Cardiac septum (tissue), 1 donor: Measurements from ENCODE around the gene ST3GAL3. TPM values are rescaled to one million over a fixed set of nuclear protein-coding genes. Genes with fewer than 3 reads are reported as not detected.
"Not testable (repeated sequence)": the region's sequence is repeated elsewhere in the genome, so short reads cannot be mapped to it uniquely, and the experiment has no call there.

Source experiments
- DNase-seq: peaks from one replicate; pipeline ENCODE4 v3.0.0-alpha.2; 2020; ENCODE audit warnings: low spot score
- intact Hi-C: fragments of 100-400 bp; cut with DNase I; formaldehyde crosslinking; loops from one replicate; pipeline ENCODE4 v1.14.0; 2022
- total RNA-seq: library from RNA; stranded (reverse); fragmentation: NEBNext Ultra II Directional; extraction: Animal tissue kit (Norgen Biotek cat#: 25700); gene quantifications from one replicate; pipeline ENCODE4 v1.2.1, GENCODE V29; 2021
- donor health status: DM: no; HTN: no; CAD: no.

Gene ST3GAL3
- total RNA-seq, 1 donor from 2014 or later: 30.1 TPM

- intact Hi-C loops: no loop called here
- no peak for DNase-seq
These were observed 35.9 kb downstream of the ST3GAL3 start for GRCh38 chr1:43743206-43743605.

DNA sequence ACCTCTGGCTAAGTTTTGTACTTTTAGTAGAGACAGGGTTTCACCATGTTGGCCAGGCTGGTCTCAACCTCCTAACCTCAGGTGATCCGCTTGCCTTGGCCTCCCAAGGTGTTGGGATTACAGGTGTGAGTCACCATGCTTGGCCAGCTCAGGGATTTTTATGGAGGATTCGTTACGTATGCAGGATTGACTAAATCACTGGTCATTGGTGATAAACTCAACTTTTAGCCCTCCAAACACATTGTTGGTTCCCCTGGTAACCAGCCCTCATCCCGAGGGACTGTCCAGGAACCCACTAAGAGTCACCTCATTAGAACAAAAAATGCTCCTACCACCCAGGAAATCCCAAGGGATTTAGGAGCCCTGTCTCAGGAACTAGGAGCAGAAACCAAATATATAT is 40.4 kb downstream of the ST3GAL3 start:
- intact Hi-C loops: no loop called here
- DNase-seq: no peak

GRCh38 chr1:43750083-43750482 is 42.7 kb downstream of the ST3GAL3 start:
- intact Hi-C loops: no loop called here
- DNase-seq: no peak

- no peak for DNase-seq
- intact Hi-C loops: no loop called here
These were observed 46.1 kb downstream of the ST3GAL3 start for GRCh38 chr1:43753422-43753821.

GRCh38 chr1:43754892-43755291 is 47.6 kb downstream of the ST3GAL3 start:
- no peak for DNase-seq
- intact Hi-C loops: no loop called here

- intact Hi-C loops: no loop called here
These were observed 50.2 kb downstream of the ST3GAL3 start for GRCh38 chr1:43757343-43758053.

DNA sequence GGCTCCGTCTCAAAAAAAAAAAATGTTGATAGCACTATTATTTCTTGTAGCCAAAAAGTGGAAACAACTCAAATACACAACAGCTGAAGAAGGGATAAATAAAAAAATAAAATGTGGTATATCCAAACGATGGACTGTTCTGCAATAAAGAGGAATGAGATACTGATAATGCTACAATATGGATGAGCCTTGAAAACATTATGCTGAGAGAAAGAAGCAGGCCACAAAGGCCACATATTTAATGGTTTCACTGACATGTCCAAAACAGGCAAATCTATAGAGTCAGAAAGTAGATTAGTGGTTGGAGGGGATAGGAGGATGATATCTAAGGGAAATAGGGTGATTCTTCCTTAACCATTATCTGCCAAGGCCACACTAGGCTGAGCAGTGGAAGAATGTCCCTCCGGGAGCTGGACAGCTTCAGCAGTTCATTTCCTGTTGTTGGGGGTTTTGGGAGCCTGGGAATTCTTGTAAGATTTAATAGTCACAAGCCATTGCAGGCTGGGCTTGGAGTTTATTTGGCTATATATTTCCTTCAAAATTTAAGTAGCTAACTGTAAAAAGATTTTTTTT is 53.5 kb downstream of the ST3GAL3 start:
- intact Hi-C loops: loop anchor here (5.0 kb wide), 2 partner anchors 234 to 276 kb away; no protein-coding TSS in a partner anchor
- no peak for DNase-seq

More at GRCh38 chr1:43757343-43758053, 50.2 kb downstream of the ST3GAL3 start:
- DNase-seq: no peak

DNA sequence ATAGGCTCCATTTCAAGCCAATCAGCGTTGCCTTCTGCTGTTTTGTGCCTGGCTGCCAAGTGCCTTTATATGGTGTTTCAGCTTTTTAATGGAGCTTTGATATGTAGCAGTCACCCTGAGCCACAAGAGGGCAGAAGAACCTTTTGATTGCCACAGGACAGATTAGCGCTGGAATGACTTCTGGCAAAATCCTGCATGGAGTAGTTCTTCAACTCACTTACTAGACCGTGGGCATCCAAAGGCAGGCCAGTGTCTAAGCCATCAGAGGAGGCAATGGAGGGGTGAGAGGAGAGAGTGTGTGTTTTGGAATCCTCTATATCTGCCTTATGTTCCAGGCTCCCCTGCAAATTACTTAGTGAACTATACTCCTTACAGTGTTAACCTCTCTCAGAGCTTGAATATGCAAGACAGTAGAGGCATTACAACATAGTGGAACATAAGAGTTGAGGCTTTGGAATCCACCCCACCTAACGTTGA is 56.2 kb downstream of the ST3GAL3 start:
- DNase-seq: no peak
- intact Hi-C loops: loop anchor here (1.0 to 5.0 kb wide), 3 partner anchors 171 to 274 kb away; no protein-coding TSS in a partner anchor

DNA sequence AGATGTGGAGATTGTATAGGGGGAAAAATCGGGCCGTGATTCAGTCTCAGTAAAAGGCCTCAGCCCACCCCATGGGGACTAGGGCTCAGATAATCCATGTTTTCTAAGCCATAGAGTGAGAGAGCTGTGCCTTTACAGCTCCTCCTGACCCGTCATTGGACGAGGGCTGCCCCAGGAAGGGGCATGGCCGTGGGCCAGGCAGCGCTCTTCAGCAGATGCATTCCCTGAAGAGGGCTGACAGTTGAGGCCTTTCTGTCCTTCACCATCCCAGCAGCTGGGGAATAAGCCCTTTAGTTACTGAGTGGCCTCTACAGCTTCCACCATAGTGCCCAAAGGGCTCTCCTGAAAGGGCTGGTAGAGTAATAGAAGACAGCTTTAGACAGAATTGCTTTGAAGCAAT is 57.2 kb downstream of the ST3GAL3 start:
- intact Hi-C loops: loop anchor here (5.0 kb wide), 2 partner anchors 237 to 273 kb away; no protein-coding TSS in a partner anchor
- DNase-seq: no peak

GRCh38 chr1:43766086-43766784 is 58.9 kb downstream of the ST3GAL3 start:
- intact Hi-C loops: no loop called here
- no peak for DNase-seq

DNA sequence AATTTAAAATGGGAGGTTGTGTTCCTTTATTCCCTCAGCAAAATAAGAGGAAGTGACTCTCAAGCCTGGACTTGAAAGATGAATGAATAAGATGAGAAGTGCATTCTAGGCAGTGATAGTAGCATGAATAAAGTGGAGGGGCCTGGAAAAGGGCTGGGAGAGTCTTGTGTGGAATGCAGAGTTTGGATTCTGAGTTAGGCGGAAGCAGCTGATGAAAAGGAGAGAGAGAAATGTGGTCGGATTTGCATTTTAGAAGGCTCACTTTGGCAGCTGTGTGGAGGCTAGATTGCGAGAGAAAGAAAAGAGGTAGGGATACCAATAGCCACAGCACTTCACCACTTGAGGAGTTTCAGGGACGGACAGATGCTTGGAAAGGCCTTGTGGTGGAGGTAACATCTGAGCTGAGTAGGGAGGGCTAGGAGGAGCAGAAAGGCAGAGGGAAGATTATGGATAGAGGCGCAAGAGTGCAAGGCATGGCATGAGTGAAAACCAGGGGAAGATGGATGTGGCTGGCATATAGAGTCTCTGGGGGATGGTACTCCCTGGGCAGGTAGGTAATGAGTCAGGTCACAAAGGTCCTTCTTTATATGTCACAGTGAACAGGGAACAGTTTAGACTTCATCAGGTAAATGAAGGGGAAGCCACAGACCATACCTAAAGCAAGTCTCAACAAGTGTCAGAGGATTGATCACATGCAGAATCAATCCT is 59.6 kb downstream of the ST3GAL3 start:
- intact Hi-C loops: no loop called here
- no peak for DNase-seq

DNA sequence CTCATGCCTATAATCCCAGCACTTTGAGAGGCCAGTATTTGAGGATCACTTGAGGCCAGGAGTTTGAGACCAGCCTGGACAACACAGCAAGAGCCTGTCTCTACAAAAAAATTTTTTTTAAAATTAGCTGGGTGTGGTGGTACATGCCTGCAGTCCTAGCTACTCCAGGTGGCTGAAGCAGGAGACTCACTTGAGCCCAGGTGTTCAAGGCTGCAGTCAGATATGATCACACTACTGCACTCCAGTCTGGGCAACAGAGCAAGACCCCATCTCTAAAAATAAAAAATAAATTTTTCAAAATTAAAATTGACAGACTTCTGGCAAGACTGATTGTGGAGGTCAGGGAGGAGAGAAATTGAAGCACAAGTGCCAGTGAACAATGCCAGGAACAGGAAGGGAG is 60.8 kb downstream of the ST3GAL3 start:
- intact Hi-C loops: no loop called here
- DNase-seq: no peak

DNA sequence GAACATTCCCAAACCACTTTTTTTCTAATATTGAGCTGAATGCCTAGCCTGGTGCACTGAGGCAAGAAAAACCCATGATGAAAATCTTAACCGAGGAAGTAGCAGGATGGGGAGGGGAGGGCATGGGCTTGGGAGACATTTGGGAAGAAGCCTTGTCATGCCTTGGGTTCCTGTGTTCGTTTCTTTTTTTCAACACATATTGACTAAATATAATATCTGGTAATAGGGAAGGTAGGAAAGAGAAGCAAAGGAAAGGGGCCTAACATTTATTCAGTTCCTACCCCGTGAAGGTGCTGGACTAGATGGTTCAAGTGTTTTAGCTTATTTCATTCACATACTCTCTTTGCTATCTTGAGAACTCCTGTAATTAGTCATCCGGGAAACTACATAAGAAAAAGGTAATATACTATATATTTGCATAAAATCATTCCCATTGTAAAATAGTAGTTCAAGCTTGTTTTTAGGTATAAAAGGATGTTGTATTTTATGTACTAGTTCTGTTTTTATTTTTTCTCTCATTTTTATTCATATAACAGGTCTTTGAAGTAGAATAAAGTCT is 62.1 kb downstream of the ST3GAL3 start:
- DNase-seq: no peak
- intact Hi-C loops: no loop called here

GRCh38 chr1:43770111-43770510 is 62.8 kb downstream of the ST3GAL3 start:
- DNase-seq: no peak
- intact Hi-C loops: no loop called here

DNA sequence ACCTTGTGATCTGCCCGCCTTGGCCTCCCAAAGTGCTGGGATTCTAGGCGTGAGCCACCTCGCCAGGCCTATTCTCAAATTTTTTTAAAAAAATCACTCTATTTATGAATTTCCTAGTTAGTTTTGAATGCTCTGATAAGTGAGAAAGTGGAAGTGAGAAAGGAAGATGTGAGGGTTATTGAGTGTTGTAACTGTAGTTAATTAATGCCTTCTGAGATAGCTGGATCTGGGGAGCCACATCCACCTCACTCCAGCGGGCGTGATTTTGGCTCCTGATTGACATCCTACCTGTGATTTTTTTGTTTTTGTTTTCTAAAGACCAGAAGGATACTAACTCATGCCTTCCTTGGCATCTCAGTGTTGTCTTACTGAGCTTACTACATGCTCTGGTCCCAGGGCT is 65.6 kb downstream of the ST3GAL3 start:
- intact Hi-C loops: no loop called here
- no peak for DNase-seq

DNA sequence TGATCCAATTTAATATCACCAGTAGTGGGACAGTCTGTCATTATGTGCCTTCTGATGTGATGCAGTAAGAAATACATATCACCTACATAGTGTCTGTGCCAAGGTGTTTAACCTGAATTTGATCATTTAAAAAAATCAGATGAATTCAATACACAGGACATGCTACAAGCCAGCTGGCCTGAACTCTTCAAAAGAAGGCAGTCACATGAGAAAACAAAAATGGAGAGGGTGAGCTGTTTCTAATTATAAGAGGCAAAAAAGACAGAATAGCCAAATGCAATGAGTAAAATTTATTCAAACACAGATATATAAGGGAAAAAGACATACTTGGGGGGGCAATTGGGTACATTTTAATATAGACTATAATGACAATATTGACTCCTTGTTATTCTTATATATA is 66.5 kb downstream of the ST3GAL3 start:
- intact Hi-C loops: no loop called here
- DNase-seq: no peak

- intact Hi-C loops: no loop called here
- no peak for DNase-seq
These were observed 67.0 kb downstream of the ST3GAL3 start for GRCh38 chr1:43774359-43774758.

- intact Hi-C loops: no loop called here
- no peak for DNase-seq
These were observed 68.9 kb downstream of the ST3GAL3 start for GRCh38 chr1:43776043-43776761.

DNA sequence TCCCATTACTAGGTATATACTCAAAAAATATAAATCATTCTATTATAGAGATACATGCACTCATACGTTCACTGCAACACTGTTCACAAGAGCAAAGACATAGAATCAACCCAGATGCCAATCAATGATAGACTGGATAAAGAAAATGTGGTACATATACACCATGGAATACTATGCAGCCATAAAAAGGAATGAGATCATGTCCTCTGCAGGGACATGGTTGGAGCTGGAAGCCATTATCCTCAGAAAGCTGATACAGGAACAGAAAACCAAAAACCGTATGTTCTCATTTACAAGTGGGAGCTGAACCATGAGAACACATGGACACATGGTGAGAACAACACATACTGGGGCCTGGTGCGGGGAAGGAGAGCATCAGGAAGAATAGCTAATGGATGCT is 70.6 kb downstream of the ST3GAL3 start:
- intact Hi-C loops, DNase-seq: not testable (repeated sequence)
